HL-60 (cell line): ENCODE data around the gene EFTUD2.

Experiments
- DNase-seq, 2 experiments: peaks; one replicate each; pipeline ENCODE4 v3.0.0-alpha.2; 2010 to 2020; ENCODE audit warnings: low read depth in 1 of 2, low spot score in 1 of 2
- H3K27ac ChIP-seq: fragments of 250-450 bp; sonication (Bioruptor Pico); replicated peaks from 2 replicates; pipeline ENCODE4 v1.5.1; 2020; ENCODE audit warnings: mild to moderate bottlenecking, moderate library complexity
- H3K27me3 ChIP-seq: fragments of 250-450 bp; sonication (Bioruptor Pico); 2 replicates; pipeline ENCODE4 v1.5.1; 2021; ENCODE audit warnings: mild to moderate bottlenecking, moderate library complexity; ENCODE audit not compliant: insufficient read depth, poor library complexity, severe bottlenecking
- H3K4me3 ChIP-seq: replicated peaks from 2 replicates; pipeline ENCODE4 v1.5.1; 2011; ENCODE audit warnings: mild to moderate bottlenecking, control low read depth, low read length; ENCODE audit not compliant: insufficient read depth
- CTCF ChIP-seq: IDR thresholded peaks from one replicate; pipeline ENCODE4 v1.5.1; 2011; ENCODE audit warnings: low read length, control low read depth, inconsistent platforms; ENCODE audit not compliant: insufficient read depth
- GABPA ChIP-seq: IDR thresholded peaks from 2 replicates; pipeline ENCODE4 v1.6.1; 2012; ENCODE audit warnings: low read depth
- POLR2AphosphoS5 ChIP-seq: IDR thresholded peaks from 2 replicates; pipeline ENCODE4 v1.6.1; 2012; ENCODE audit warnings: low read depth
- REST ChIP-seq: IDR thresholded peaks from 2 replicates; pipeline ENCODE4 v1.6.1; 2012; ENCODE audit warnings: low read depth; ENCODE audit not compliant: insufficient replicate concordance
- SPI1 ChIP-seq: IDR thresholded peaks from 2 replicates; pipeline ENCODE4 v1.6.1; 2012; ENCODE audit warnings: low read depth, mild to moderate bottlenecking, borderline replicate concordance

The EFTUD2 gene

GRCh38 chr17:44830359-44831288, 68.6 kb downstream of the EFTUD2 start:
- H3K27me3 ChIP-seq, result peaks cover 49% of the 10 kb centered on the region
- DNase-seq, result no peak
- H3K27ac ChIP-seq, result no peak overlapping the region

GRCh38 chr17:44829523-44830358, 69.5 kb downstream of the EFTUD2 start, which contains the start of gene GJC1:
Gene GJC1, minus strand, starts transcription at chr17:44830287. Its CDS starts 24,470 bp downstream, at chr17:44805817.
- Histone ChIP-seq H3K4me3 (peak within 1 kb of the TSS; percentile 40), H3K27me3 (peaks cover 49% of the 10 kb centered on the region), H3K27ac (no peak within 1 kb of the TSS)
- no peak for TF ChIP-seq SPI1
- no peak for TF ChIP-seq CTCF
- no peak for TF ChIP-seq REST
- TF ChIP-seq GABPA, result no peak
- TF ChIP-seq POLR2AphosphoS5, result no peak
- DNase-seq, result no peak

More at GRCh38 chr17:44830359-44831288, 68.6 kb downstream of the EFTUD2 start:
- peak overlapping the region; percentile 40 for H3K4me3 ChIP-seq
- TF ChIP-seq POLR2AphosphoS5 (no peak), REST (no peak), SPI1 (no peak), GABPA (no peak), CTCF (no peak)

DNA sequence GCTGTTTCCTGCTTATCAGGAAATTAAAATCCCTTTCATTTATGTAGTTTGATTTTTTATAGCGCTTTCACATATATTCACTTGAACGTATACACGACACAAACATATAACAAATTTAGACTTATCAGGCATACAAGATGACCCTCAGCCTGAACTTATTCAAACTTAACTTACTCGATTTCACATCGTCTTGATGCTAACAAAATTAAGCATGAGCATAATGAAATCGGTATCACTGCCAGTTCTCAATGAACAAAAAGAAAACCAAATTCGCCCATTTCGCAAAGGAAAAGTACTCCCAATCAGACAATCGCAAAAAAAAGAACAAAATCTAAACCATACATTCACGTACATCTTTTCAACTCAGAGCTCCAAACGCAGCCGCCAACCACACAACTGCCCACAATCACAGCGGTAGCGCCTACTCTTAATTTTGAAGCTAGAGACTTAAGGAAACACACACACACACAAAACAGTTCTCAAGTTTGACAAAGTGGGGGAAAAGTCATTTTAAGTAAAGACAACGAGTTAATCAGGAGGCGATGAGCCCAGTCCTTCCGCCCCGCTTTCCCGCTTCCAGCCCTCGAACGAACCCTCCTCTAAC, 70.2 kb downstream of the EFTUD2 start:
- Histone ChIP-seq H3K4me3 (no peak overlapping the region; the same call in 1 of the 2 replicates), H3K27me3 (peaks cover 49% of the 10 kb centered on the region), H3K27ac (no peak overlapping the region)
- no peak for TF ChIP-seq REST
- no peak for TF ChIP-seq CTCF
- no peak for DNase-seq
